Measurements from ENCODE around the gene DHX16. TPM values are rescaled to one million over a fixed set of nuclear protein-coding genes. Genes with fewer than 3 reads are reported as not detected.

The DHX16 gene
- total and polyA plus RNA-seq, 12 donors = 15.9 to 28.6 (median 21.6) TPM

DNA sequence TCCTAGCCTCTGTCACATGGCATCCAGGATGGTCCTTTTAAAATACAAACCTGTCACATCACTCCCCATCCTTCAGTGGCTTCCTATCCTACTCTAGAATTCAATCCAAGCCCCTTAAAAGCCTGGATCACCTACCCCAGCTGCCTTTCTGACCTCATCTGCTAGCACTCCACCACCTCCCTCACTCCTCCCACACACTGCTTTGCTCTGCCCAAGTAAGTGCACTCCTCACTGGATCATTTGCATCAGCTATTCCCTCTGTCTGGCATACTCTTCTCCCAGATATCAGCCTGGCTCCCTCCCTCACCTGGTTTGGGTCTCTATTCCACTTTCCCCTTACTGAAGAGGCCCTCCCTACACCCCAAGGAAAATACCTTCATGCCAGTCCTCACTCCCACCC is 15.4 kb downstream of the DHX16 start:
- Histone ChIP-seq H3K36me3 (peaks cover 9 to 100% (median 88%) of the 10 kb centered on the region in 9 donors), H3K9me3 (no peaks in the 10 kb centered on the region), H3K4me3 (no peak overlapping the region), H3K27me3 (no peaks in the 10 kb centered on the region), H3K27ac (no peak overlapping the region), H3K4me1 (no peaks in the 10 kb centered on the region)
- intact Hi-C loops (cut with DNase I) = no loop called here
- no peak for ATAC-seq
- no peak for TF ChIP-seq CTCF (IDR thresholded peaks at IDR 0.05)
- no peak for DNase-seq

DNA sequence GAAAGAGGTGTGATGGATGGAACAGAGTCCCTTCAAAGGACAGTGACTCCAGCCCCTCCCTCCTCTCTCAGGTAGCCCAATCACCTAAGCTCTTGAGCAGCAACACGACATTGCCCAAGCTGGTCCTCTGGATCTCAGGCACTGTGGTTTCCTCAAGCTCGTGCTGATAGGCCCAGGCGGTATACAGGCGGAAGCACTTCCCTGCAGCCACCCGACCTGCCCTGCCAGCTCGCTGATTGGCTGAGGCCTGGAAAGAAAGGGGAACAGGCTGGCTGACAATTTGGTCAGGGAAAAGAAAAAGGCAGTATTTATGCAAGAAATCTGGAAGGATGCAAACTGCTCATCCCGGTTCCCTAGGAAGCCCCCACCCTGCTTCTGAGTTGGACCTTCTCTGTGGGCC is 16.3 kb downstream of the DHX16 start:
- DNase-seq (no peak), ATAC-seq (no peak)
- intact Hi-C loops (cut with DNase I) = no loop called here
- no peak overlapping the region for H3K27ac ChIP-seq
- H3K9me3 ChIP-seq = no peaks in the 10 kb centered on the region
- H3K36me3 ChIP-seq = peaks cover 11 to 100% (median 88%) of the 10 kb centered on the region in 9 donors
- no peaks in the 10 kb centered on the region for H3K27me3 ChIP-seq
- no peak for TF ChIP-seq CTCF (IDR thresholded peaks at IDR 0.05)
- 79% methylated on average over 7 of the region's 7 CpGs for WGBS, 2 donors
- no peaks in the 10 kb centered on the region for H3K4me1 ChIP-seq
- no peak overlapping the region for H3K4me3 ChIP-seq

- DNase-seq = no peak
These were observed 17.1 kb downstream of the DHX16 start for GRCh38 chr6:30655743-30656094.

DNA sequence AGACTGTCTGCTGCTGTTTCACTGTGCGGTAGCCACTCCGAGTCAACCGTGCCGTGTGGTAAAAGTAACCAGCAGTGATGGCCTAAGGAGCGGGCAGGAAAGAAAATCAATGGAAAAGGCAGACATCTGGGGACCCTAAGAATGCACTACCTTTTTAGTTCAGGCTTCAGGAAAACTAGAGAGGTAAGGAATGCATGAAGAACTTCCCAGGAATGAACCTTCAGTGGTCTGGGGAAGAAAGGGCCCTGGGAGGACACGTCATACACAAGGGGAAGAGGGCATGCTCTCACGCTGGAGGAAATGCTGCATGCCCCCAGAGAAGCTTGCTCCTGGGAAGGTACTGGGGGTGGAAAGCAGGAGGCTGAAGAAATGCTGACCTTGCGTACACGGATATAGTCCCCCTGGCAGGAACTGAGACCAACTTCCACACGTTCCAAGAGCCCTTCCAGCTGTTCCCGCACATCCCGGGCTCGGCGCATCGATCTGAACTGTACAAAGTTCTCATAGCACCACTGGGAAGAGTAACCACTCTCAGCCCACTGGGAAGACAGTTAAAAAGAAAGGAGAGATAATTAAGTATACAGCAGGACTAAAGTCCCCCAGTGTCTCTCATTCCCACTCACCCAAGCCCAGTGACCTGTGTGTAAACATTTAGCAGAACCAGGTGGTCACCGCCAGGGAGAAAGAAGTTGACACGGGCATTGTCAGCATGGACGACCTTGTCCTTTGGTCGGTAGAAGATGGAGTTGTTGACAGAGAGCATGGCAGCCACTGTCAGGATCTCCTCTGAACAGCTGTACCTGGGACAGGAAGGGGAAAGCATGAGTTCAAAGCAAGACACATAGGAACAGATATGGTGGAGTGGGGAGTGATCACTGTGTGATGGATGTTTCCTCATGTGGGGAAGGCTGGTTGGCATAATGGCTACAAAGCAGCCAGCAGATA is 17.7 kb downstream of the DHX16 start:
- Histone ChIP-seq H3K4me1 (no peaks in the 10 kb centered on the region), H3K27ac (no peak overlapping the region), H3K9me3 (no peaks in the 10 kb centered on the region), H3K4me3 (no peak overlapping the region), H3K36me3 (peaks cover 11 to 100% (median 90%) of the 10 kb centered on the region in 9 donors), H3K27me3 (no peaks in the 10 kb centered on the region)
- intact Hi-C loops (cut with DNase I) = no loop called here
- TF ChIP-seq CTCF (IDR thresholded peaks at IDR 0.05) = no peak
- 89 to 93% methylated on average over 19 of the region's 19 CpGs for WGBS, 2 donors
- ATAC-seq (no peak), DNase-seq (no peak)

More at GRCh38 chr6:30655743-30656094, 17.1 kb downstream of the DHX16 start:
- Histone ChIP-seq H3K4me1 (no peaks in the 10 kb centered on the region), H3K27me3 (no peaks in the 10 kb centered on the region), H3K36me3 (peaks cover 11 to 100% (median 94%) of the 10 kb centered on the region in 9 donors), H3K9me3 (no peaks in the 10 kb centered on the region), H3K27ac (no peak overlapping the region), H3K4me3 (no peak overlapping the region)
- 97 to 98% methylated on average over 3 of the region's 3 CpGs for WGBS, 2 donors
- intact Hi-C loops (cut with DNase I) = no loop called here
- no peak for TF ChIP-seq CTCF (IDR thresholded peaks at IDR 0.05)
- ATAC-seq = no peak
